IPS DF 4.7 (cell line): Measurements from ENCODE around the gene AHRR.
"Not testable (repeated sequence)": the region's sequence is repeated elsewhere in the genome, so short reads cannot be mapped to it uniquely, and the experiment has no call there.

ENCODE experiments used
- DNase-seq: peaks from one replicate; pipeline ENCODE4 v3.0.0-alpha.2; 2013; ENCODE audit warnings: low spot score; ENCODE audit errors: extremely low read depth

Gene AHRR

GRCh38 chr5:395156-395920, 73.8 kb downstream of the AHRR start:
- no peak for DNase-seq

GRCh38 chr5:395921-396530, 74.5 kb downstream of the AHRR start:
- DNase-seq, result no peak

GRCh38 chr5:396531-396961, 75.0 kb downstream of the AHRR start:
- no peak for DNase-seq

GRCh38 chr5:398141-398474, 76.6 kb downstream of the AHRR start:
- not testable (repeated sequence) for DNase-seq

GRCh38 chr5:398475-399295, 77.2 kb downstream of the AHRR start:
- no peak for DNase-seq

- DNase-seq, result no peak
Measured at GRCh38 chr5:399296-400281, 78.1 kb downstream of the AHRR start.

GRCh38 chr5:400282-401145, 79.0 kb downstream of the AHRR start:
- DNase-seq, result no peak

- DNase-seq, result no peak
Measured at GRCh38 chr5:401146-402034, 79.9 kb downstream of the AHRR start.

- DNase-seq, result not testable (repeated sequence)
Measured at GRCh38 chr5:402219-402614, 80.7 kb downstream of the AHRR start.

GRCh38 chr5:402615-403359, 81.3 kb downstream of the AHRR start:
- no peak for DNase-seq

GRCh38 chr5:403995-404394, 82.5 kb downstream of the AHRR start:
- DNase-seq, result no peak

GRCh38 chr5:404666-405241, 83.2 kb downstream of the AHRR start:
- DNase-seq, result no peak

- no peak for DNase-seq
Measured at GRCh38 chr5:405421-405820, 83.9 kb downstream of the AHRR start.

GRCh38 chr5:406041-406440, 84.5 kb downstream of the AHRR start:
- no peak for DNase-seq

- DNase-seq, result no peak
Measured at GRCh38 chr5:407051-407450, 85.5 kb downstream of the AHRR start.

- no peak for DNase-seq
Measured at GRCh38 chr5:407801-408268, 86.3 kb downstream of the AHRR start.

GRCh38 chr5:410911-411517, 89.5 kb downstream of the AHRR start:
- DNase-seq, result no peak

- no peak for DNase-seq
Measured at GRCh38 chr5:411728-412127, 90.2 kb downstream of the AHRR start.
